ENCODE data around the gene ISLR2.
"Not testable (repeated sequence)": the region's sequence is repeated elsewhere in the genome, so short reads cannot be mapped to it uniquely, and the experiment has no call there.

GRCh38 chr15:74094567-74094966 lies 35.8 kb upstream of the ISLR2 start:
- TF ChIP-seq, protein P1, sequence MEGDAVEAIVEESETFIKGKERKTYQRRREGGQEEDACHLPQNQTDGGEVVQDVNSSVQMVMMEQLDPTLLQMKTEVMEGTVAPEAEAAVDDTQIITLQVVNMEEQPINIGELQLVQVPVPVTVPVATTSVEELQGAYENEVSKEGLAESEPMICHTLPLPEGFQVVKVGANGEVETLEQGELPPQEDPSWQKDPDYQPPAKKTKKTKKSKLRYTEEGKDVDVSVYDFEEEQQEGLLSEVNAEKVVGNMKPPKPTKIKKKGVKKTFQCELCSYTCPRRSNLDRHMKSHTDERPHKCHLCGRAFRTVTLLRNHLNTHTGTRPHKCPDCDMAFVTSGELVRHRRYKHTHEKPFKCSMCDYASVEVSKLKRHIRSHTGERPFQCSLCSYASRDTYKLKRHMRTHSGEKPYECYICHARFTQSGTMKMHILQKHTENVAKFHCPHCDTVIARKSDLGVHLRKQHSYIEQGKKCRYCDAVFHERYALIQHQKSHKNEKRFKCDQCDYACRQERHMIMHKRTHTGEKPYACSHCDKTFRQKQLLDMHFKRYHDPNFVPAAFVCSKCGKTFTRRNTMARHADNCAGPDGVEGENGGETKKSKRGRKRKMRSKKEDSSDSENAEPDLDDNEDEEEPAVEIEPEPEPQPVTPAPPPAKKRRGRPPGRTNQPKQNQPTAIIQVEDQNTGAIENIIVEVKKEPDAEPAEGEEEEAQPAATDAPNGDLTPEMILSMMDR (IDR thresholded peaks at IDR 0.05; ENCODE audit: low read length) = not testable (repeated sequence)
- TF ChIP-seq EZH2 (IDR thresholded peaks at IDR 0.05; ENCODE audit: borderline replicate concordance, low read length) = not testable (repeated sequence)

Data from OCI-LY1 (cell line).